Fibroblast of skin of abdomen (primary cell): ENCODE measurements around the gene RYR1.
"Not testable (repeated sequence)": the region's sequence is repeated elsewhere in the genome, so short reads cannot be mapped to it uniquely, and the experiment has no call there.

Experiments
- DNase-seq: peaks from one replicate; pipeline ENCODE4 v3.0.0-alpha.2; 2013

RYR1 gene

DNA sequence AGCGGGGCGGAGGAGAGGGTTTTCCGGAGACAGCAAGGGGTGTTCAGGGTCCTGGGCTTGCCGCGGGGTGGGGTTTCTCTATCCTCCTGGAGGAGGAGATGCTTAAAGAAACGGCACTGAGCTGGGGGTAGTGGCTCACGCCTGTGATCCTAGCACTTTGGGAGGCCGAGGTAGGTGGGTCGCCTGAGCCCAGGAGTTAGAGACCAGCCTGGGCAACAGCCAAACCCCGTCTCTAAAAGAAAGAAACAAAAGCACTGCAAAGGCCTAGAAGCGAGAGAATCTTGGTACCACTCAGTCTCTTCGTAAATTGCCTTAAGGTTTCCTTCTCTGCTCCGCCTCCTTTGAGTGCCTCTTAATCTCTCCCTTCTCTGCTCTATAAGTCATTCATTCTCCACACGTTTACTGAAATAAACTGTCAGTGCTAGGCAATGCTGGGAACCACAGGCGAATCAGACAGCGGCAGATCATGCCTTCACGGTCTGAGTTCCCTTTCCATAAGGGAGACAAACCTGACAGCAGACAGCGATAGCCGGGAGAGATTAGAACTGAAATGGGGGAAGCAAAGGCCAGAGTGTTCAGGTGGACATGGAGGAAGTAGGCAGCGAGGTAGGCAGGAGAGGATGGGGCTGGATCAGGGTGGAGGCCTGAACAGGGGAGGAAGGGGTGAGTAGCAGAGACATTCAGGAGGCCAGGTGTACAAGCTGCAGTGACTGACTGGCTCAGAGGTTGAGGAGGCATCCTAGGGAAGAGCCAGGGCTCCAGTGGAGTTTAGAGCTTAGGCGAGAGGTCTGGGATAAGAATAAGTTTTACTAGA lies 186.1 kb downstream of the RYR1 start:
- no peak for DNase-seq

DNA sequence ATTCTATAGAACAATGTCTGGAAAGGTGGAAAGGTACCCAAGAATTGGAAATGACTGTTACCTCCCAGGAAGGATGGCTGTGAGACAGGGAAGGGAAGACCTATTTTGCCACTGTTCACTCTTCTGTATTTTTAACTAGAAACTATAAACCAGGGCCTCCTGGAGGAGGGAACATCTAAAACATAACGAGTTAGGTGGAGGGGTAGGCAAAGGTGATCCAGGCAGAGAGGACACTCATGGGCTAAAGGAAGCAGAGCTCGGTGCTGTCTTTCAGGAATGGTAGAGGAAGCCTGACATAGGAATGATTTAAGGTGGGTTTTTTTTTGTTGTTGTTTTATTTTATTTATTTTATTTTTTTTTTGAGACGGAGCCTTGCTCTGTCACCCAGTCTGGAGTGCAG lies 191.3 kb downstream of the RYR1 start:
- DNase-seq: no peak

DNA sequence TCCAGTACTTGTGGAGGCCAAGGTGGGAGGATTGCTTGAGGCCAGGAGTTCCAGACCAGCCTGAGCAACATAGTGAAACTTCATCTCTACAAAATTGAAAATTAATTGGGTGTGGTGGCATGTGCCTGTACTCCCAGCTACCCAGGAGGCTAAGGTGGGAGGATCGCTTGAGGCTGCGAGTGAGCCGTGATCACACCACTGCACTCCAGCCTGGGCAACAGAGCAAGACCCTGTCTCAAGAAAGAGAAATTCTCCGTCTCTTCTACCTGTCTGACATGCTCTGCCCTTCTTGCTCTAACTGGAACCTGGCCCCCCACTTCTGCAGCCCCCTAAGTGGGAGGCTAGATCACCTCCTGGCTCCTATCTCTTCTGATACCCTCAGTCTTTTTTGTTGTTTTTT lies 192.9 kb downstream of the RYR1 start:
- no peak for DNase-seq

DNA sequence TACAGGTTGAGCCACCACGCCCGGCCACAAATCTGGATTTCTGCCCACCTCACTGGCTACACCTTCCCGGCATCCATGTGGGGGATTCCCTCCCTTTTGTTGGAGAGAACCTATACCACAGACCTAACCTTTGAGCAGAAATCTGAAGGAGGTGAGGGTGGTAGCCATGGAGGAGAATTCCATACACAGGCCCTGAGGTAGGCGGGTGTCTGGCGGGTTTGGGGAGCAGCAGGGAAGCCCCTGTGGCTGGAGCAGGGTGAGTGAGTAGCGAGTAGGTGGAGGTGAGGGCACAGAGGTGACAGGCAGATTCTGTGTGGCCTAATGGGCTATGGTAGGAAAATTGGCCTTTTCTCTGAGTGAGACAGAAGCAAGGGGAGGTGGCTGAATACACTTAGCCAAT lies 196.1 kb downstream of the RYR1 start:
- no peak for DNase-seq

DNA sequence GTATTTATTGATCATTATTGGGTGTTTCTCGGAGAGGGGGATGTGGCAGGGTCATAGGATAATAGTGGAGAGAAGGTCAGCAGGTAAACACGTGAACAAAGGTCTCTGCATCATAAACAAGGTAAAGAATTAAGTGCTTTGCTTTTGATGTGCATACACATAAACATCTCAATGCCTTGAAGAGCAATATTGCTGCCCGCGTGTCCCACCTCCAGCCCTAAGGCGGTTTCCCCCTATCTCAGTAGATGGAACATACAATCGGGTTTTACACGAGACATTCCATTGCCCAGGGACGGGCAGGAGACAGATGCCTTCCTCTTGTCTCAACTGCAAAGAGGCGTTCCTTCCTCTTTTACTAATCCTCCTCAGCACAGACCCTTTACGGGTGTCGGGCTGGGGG lies 197.8 kb downstream of the RYR1 start:
- not testable (repeated sequence) for DNase-seq

DNA sequence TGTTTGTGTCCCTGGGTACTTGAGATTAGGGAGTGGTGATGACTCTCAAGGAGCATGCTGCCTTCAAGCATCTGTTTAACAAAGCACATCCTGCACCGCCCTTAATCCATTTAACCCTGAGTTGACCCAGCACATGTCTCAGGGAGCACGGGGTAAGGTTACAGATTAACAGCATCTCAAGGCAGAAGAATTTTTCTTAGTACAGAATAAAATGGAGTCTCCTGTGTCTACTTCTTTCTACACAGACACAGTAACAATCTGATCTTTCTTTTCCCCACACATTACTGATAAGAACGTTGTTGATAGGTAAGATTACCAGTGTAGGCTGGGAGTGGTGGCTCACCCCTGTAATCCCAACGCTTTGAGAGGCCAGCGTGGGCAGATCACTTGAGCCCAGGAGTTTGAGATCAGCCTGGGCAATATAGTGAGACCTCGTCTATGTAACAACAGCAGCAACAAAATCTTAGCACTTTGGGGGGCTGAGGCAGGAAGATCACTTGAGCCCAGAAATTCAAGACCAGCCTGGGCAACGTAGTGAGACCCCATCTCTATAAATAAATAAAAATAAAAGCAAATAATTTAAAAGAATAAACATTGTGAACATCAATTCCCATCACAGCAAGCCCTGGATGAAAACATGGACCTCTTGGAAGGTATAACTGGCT lies 198.5 kb downstream of the RYR1 start:
- not testable (repeated sequence) for DNase-seq

DNA sequence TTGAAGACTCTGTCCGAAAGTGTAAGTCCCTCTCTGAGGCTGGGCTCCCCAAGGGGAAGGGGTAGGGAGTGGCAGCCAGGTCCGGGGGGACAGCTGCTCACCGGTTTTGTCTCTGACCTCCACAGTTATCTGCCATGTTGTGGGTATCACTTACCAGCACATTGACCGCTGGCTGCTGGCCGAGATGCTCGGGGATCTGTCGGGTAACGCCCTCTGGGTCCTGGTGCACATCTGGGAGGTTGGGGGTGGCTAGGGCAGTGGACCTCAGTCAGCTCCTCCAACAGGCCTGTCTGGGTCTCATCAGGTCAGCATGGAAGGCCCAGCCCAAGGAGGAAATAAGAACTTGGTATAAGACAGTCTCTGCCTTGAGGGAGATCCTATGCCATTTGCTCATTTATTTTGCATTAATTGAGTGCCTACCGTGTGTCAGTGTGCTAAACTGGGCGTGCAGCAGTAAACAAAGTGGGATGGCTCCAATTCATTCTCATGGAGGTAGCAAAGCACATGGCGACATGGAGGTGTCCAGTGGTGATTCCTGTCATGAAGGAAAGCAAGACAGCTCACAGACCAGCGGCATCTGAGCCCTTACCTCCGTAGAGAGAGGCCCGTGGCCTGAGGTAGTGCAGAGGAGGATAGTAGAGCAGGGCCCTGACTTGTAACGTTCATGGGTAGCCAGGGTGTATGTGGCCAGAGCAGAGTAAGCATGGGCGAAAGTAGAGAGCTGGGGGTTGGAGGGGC lies 199.2 kb downstream of the RYR1 start:
- DNase-seq: no peak

DNA sequence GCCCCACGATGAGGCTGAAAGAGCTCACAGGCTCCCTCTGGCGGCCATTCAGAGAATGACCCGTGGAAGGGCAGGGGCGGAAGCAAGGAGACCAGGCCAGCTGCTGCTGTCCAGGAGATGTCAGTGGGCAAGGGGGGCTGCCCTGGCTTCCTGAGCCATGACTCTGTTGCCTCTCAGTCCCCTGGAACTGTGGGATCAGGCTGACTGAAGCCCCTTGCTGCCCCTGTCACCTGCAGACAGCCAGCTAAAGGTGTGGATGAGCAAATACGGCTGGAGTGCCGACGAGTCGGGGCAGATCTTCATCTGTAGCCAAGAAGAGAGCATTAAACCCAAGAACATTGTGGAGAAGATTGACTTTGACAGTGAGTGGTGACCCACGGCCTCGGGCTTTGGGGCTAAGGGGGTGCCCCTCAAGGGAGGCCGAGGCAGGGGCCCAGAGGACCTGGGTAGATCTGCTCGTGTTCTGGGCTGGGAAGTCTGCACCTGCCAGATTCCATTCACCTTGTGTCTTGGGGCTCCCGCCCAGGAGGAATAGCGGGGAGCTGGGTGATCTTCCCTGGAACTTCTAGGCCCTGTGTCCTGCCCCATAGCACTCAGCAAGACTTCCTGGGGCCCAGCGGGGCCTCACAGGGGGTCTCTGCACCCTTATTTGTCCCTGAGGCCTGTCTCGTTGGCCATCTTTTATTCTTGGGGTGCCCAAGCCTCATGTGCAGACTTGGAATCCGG lies 201.4 kb downstream of the RYR1 start:
- peak; percentile 60 for DNase-seq

DNA sequence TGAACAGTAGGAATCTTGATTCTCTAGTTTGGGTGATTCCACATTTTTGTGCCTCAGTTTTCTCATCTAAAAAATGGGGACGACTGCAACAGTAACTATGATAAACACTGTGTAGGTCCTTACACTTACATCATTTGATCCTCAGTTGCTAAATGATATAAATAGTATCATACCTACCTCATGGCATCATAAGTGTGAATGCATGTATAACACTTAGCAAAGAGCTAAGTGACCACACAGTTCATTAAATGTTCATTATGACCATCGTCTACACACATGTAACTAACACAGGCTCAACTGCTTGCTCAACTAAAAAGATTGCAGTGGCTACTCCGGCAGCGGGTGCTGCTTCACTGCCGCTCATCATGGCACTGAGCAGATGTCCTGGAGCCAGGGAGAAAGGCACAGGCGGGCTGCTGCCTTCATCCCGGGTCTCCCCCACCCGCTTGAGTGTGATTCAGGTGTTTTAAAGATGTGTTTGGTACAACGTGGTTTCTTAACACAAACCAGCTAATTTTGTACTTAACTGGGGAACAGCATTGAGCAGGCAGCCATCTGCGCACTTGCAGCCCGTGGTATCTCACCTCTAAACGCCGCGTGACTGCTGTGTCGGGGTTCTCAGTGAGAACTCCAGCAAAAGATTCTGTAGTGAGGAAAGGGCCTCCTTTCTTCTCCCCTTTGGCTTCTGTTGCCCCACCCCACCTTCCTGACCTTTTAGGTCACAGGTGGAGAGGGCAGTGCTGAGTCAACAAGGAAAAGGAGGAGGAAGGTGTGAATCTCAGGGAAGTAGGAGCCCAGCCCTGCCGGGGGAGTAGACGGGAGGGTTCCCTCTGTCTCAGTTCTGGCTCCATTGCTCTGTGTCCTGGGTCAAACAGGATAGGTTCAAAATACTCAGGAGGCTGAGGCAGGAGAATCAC lies 202.2 kb downstream of the RYR1 start:
- no peak for DNase-seq
